ENCODE measurements around the gene HES5. TPM values are rescaled to one million over a fixed set of nuclear protein-coding genes. Genes with fewer than 3 reads are reported as not detected.
A peak's percentile ranks its signal among the peaks of the same experiment; 100 is the strongest.
"Not testable (repeated sequence)": the region's sequence is repeated elsewhere in the genome, so short reads cannot be mapped to it uniquely, and the experiment has no call there.

HES5 gene
- total RNA-seq, 1 experiment from 2014 or later: not detected

- no peak for DNase-seq (ENCODE audit: low read depth)
Measured at GRCh38 chr1:2560299-2561073, 30.4 kb upstream of the HES5 start.

DNA sequence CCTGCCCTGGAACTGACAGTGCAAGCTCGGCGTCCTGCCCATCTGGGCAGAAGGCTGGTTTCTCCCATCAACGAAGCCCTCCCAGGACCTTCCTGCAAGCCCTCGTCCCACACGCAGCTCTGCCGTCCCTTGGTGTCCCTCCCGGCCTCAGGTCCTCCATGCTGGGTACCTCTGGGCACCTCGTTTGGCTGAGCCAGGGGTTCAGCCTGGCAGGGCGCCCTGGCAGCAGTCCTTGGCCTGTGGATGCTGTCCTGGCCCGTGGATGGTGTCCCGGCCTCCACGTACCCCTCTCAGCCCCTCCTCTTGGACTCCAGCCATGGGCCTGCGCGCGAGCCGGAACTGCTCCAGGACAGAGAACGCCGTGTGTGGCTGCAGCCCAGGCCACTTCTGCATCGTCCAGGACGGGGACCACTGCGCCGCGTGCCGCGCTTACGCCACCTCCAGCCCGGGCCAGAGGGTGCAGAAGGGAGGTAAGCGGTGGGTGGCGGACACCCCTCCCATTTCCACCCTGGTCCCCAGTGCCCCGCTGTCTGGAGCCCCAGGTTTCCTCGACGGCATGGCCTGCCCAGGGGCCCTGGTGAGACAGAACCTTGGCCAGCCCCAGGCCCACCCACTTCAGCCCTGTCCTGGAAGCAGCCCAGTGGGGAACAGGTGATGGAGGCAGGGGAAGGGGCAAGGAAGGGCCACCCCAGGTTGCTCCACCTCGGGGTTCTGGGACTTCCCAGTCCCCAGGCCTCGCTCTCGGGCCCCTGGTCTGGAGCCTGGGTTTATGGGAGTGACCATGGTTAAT, 29.6 kb upstream of the HES5 start:
- no peak for DNase-seq (ENCODE audit: low read depth)

- no peak for DNase-seq (ENCODE audit: low read depth)
Measured at GRCh38 chr1:2558861-2559260, 28.8 kb upstream of the HES5 start.

DNA sequence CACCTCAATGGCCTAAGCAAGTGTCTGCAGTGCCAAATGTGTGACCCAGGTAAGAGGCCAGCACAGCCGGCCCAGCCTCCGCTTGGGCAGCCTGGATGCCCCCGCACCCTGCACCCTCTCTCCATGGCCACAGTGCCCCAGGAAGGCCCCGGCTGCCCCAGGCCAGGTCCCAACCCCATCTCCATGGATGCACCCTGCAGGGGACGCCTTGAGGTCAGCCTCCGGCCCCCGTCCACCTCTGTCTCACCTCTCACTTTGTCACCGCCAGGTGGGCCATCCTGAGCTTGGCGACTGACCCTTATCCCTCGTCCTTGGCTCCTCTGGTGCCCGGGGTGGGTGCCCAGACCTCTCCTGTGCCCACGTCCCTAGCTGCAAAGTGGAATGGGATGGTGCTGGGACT, 28.4 kb upstream of the HES5 start:
- DNase-seq (ENCODE audit: low read depth): no peak

- DNase-seq (ENCODE audit: low read depth): no peak
Measured at GRCh38 chr1:2557482-2558400, 27.7 kb upstream of the HES5 start.

DNA sequence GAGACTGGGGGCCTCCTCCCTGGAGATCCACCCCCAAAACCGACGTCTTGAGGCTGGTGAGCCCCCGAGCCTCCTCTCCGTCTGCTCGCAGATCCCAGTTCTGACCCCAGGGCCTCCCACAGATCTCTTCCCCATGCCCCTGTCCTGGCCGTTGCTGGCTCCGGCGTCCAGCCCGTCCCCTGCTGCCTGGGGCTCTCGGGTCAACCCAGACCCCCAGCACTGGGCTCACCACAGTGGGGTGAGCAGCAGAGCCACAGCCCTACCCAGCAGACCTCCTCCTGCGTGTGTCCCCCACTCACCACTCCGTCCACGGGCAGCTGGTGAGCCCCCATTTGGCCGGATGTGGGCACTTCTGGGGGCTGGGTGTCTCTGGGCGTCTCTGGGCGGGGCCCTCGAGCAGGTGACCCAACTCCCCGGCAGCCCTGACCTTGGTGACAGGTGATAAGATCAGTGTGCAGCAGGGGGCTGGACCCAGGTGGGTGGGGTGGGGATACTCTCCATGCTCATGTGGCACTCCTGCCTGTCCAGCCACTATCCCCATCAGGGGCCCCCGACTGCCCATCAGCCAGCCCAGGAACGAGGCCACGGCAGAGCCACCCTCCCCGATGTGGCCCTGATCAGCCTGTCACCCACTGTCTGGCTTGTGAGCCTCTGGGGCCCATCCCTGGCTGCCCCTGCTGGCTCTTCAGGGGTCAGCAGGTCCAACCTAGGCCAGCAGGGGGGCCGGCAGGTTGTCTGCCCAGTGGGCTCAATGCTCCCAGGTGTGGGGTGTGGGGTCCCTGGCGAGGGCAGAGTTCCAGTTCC, 26.8 kb upstream of the HES5 start:
- DNase-seq (ENCODE audit: low read depth): peak; percentile 35

GRCh38 chr1:2556277-2556677, 26.2 kb upstream of the HES5 start, which contains the start of gene TNFRSF14:
TNFRSF14 (plus strand) TSS chr1:2556371; CDS start chr1:2556665, 294 bp downstream.
- peak; percentile 81 for DNase-seq (ENCODE audit: low read depth)

GRCh38 chr1:2555634-2556276, 25.7 kb upstream of the HES5 start:
- DNase-seq (ENCODE audit: low read depth): peak; percentile 56

DNA sequence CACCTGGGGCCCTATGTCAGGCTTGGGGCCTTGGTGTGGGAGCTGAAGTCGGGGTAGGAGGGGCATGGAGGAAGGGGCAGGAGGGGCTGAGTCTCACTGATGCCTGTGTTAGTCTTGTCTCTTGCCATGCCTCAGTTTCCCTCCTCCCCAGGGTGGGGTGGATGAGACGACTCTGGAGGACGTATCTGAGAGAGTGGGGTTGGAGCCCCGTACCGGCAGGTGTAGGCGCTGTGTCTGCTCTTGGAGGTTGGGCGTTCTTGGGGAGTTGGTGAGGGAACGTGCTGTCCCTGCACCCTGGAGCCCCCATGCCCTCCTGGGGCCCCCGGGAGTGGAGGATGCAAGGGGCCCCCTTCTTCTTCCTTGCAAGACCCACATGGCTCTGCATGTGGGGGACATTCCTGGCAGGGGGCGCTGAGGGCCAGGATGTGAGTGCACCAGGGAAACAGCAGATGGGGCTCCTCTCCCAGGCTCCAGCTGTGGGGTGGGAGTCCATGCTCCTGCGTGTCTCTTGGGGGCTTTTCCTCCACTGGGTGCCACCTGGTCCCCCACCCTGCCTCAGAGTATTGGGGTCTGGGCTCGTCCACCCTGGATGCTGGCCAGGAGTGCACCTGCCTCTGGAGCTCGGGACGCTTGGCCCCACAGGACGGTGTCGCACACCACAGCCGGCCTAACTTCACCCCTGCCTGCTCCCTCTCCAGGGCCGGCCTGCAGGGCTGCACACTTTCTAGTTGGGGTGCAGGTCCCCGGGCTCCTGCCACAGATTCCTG, 24.7 kb upstream of the HES5 start:
- DNase-seq (ENCODE audit: low read depth): peak; percentile 45

- no peak for DNase-seq (ENCODE audit: low read depth)
Measured at GRCh38 chr1:2553871-2554620, 24.0 kb upstream of the HES5 start.

DNA sequence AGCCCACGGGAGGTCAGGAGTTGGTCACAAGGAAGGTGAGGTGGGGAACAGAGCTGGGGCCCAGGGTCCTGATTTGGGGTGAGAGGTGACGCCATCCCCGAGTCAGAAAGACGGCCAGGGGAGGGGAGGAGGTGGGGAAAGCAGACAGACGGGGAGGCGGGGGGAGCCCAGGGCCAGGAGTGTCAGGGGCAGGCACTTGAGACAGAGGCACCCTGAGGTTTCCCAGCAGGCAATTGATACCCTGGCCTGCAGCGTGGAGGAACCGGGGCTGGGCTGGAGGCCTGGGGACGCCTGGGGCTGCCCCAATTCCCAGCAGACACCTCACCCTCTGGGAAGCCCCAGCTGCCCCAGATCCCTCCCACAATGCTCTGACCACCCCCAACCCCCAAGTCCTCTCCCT, 23.0 kb upstream of the HES5 start:
- DNase-seq (ENCODE audit: low read depth): not testable (repeated sequence)

- DNase-seq (ENCODE audit: low read depth): no peak
Measured at GRCh38 chr1:2552189-2552588, 22.1 kb upstream of the HES5 start.

DNA sequence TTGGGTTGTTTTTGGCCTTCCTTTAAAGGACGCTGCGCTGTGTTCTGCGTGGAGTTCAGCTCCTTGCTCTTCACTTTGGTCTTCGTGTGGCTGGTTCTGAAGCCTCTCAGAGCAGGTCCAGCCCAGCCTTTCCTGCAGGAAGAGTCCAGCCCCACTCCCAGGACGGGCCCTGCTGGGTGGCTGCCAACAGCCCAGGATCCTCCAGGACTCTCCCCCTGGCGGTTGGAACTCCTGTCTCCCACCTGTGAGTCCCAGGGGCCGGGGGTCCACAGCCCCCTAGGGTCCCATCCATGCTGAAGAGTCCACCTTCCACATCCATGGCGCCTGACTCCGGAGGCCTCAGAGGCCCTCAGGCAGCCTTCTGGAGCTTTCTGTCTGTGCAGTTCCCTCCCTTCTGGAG, 21.5 kb upstream of the HES5 start:
- not testable (repeated sequence) for DNase-seq (ENCODE audit: low read depth)

DNA sequence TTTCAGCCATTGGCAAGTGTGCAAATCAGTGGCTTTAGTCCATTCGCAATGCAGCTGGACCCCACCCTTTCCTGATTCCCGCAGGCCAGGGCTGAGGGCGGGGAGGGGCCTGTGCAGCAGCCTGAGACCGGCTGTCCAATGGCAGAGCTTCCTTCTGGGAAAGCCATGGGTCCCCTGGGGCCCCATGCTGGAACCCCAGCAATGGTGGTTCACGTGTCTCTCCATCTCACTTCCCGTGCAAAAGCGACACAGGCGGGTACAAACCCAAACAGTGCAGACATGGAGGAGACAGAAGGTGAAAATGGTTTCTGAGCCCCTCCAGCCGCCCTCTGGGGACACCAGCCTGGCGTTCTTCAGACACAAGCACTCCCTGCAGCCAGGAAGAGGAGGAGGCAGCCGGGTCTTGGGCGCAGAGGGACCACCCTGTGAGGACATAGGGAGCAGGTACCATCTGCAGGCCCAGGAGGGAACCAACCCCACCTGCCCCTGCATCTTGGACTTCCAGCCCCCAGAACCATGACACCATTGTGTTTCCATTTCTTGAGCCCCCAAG, 20.3 kb upstream of the HES5 start:
- not testable (repeated sequence) for DNase-seq (ENCODE audit: low read depth)

DNA sequence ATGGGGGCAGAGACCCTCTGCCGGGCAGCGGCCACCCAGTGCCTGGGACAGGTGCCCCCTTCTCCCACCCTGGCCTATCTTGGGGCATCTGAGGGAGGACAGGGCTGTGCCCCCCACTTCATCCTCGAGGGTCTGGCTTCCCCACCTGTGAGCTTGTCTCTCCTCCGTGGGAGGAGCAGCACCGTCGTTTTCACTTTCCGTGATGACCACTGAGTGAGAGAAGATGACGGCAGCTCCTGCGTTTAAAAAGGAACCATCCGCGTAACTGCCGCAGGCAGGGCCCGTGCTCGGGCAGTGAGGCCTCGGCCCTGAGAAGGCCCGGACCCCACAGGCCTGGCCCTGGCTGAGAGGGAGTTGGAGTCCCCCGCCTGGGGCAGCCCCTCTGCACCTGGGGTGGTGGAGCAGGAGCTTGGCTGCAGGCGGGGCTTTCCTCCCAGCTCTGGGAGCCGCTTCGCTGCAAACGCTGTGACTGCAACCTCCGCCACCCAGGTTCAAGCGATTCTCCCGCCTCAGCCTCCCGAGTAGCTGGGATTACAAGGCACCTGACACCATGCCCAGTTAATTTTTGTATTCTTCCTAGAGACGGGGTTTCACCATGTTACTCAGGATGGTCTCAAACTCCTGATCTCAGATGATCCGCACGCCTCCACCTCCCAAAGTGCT, 19.4 kb upstream of the HES5 start:
- DNase-seq (ENCODE audit: low read depth): not testable (repeated sequence)

- peak; percentile 83 for DNase-seq (ENCODE audit: low read depth)
Measured at GRCh38 chr1:2548068-2548589, 18.1 kb upstream of the HES5 start.

GRCh38 chr1:2547210-2548067, 17.4 kb upstream of the HES5 start:
- DNase-seq (ENCODE audit: low read depth): no peak
